Measurements from ENCODE around the gene ARMC10. TPM values are rescaled to one million over a fixed set of nuclear protein-coding genes. Genes with fewer than 3 reads are reported as not detected.

The ARMC10 gene
- total RNA-seq, 6 donors from 2014 or later = 13.6 to 34.5 (median 30.4) TPM

DNA sequence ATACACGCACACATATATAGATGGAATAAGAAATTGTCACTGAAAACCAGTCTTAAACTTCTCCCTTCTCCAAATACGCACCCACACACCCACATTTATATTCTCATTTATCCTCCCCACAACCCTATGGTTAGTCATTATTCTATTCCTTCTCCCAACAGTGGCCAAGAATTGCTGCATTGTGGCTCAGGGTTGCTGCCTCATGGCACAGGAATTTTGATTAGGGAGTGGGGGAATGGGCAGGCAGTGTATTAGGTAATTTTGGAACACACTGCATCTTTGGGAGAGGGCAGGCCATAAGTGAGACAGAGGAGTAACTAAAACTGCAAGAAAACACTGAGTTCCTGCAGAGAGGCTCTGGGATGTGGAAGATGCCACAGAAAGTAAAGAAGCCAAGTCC, 38.2 kb downstream of the ARMC10 start:
- WGBS, 2 donors = 94 to 95% methylated on average over 2 of the region's 2 CpGs
- no peaks in the 10 kb centered on the region for H3K27me3 ChIP-seq
- H3K4me3 ChIP-seq = no peak overlapping the region
- TF ChIP-seq EP300 (IDR thresholded peaks at IDR 0.05) = no peak
- TF ChIP-seq, protein P1, sequence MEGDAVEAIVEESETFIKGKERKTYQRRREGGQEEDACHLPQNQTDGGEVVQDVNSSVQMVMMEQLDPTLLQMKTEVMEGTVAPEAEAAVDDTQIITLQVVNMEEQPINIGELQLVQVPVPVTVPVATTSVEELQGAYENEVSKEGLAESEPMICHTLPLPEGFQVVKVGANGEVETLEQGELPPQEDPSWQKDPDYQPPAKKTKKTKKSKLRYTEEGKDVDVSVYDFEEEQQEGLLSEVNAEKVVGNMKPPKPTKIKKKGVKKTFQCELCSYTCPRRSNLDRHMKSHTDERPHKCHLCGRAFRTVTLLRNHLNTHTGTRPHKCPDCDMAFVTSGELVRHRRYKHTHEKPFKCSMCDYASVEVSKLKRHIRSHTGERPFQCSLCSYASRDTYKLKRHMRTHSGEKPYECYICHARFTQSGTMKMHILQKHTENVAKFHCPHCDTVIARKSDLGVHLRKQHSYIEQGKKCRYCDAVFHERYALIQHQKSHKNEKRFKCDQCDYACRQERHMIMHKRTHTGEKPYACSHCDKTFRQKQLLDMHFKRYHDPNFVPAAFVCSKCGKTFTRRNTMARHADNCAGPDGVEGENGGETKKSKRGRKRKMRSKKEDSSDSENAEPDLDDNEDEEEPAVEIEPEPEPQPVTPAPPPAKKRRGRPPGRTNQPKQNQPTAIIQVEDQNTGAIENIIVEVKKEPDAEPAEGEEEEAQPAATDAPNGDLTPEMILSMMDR (IDR thresholded peaks at IDR 0.05) = no peak
- TF ChIP-seq POLR2A (IDR thresholded peaks at IDR 0.05) = no peak
- no peak for TF ChIP-seq POLR2AphosphoS5 (IDR thresholded peaks at IDR 0.05)
- H3K27ac ChIP-seq = no peak overlapping the region
- H3K9me3 ChIP-seq = no peaks in the 10 kb centered on the region
- peak in 1 of 2 donors; percentile 89 for ATAC-seq (ENCODE audit: low FRiP score in 2 of 2)
- H3K36me3 ChIP-seq = peaks cover 0 to 15% (median 1%) of the 10 kb centered on the region in 4 donors
- DNase-seq = no peak
- no peaks in the 10 kb centered on the region for H3K4me1 ChIP-seq

GRCh38 chr7:103114576-103115008, 39.7 kb downstream of the ARMC10 start:
- no peaks in the 10 kb centered on the region for H3K9me3 ChIP-seq
- H3K27ac ChIP-seq = no peak overlapping the region
- H3K27me3 ChIP-seq = no peaks in the 10 kb centered on the region
- ATAC-seq (ENCODE audit: low FRiP score in 2 of 2) (no peak), DNase-seq (no peak)
- TF ChIP-seq POLR2A (IDR thresholded peaks at IDR 0.05) = no peak
- TF ChIP-seq, protein P1 (IDR thresholded peaks at IDR 0.05) = no peak
- no peak for TF ChIP-seq EP300 (IDR thresholded peaks at IDR 0.05)
- no peak for TF ChIP-seq POLR2AphosphoS5 (IDR thresholded peaks at IDR 0.05)
- H3K4me1 ChIP-seq = no peaks in the 10 kb centered on the region
- 95 to 97% methylated on average over 1 of the region's 1 CpG for WGBS, 2 donors
- H3K36me3 ChIP-seq = peaks cover 0 to 22% (median 2%) of the 10 kb centered on the region in 4 donors
- H3K4me3 ChIP-seq = no peak overlapping the region

DNA sequence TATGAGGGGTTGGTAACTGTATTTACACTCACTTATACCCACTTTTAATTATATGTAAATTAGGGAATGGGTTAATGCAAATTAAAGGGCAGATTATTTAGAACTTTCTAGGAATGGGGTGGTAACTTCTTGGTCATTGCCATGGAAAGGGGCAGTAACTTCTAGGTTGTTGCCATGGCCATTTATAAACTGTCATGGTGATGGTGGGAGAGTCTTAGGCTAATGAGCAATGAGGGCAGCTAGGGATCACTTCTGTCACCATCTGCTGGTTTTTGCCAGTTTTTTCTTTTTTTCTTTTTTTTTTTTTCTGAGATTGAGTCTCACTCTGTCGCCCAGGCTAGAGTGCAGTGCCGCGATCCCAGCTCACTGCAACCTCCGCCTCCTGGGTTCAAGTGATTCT, 40.8 kb downstream of the ARMC10 start:
- Histone ChIP-seq H3K4me3 (no peak overlapping the region), H3K9me3 (no peaks in the 10 kb centered on the region), H3K4me1 (no peaks in the 10 kb centered on the region), H3K27ac (no peak overlapping the region), H3K36me3 (peaks cover 0 to 28% (median 5%) of the 10 kb centered on the region in 4 donors), H3K27me3 (no peaks in the 10 kb centered on the region)
- no peak for ATAC-seq (ENCODE audit: low FRiP score in 2 of 2)
- no peak for DNase-seq
- WGBS, 2 donors = 99 to 100% methylated on average over 4 of the region's 4 CpGs
- no peak for TF ChIP-seq POLR2AphosphoS5 (IDR thresholded peaks at IDR 0.05)
- TF ChIP-seq, protein P1 (IDR thresholded peaks at IDR 0.05) = no peak
- TF ChIP-seq EP300 (IDR thresholded peaks at IDR 0.05) = no peak
- TF ChIP-seq POLR2A (IDR thresholded peaks at IDR 0.05) = no peak

- H3K9me3 ChIP-seq = no peaks in the 10 kb centered on the region
- DNase-seq (no peak), ATAC-seq (ENCODE audit: low FRiP score in 2 of 2) (no peak)
- H3K27ac ChIP-seq = no peak overlapping the region
- TF ChIP-seq, protein P1 (IDR thresholded peaks at IDR 0.05) = no peak
- TF ChIP-seq EP300 (IDR thresholded peaks at IDR 0.05) = no peak
- TF ChIP-seq POLR2AphosphoS5 (IDR thresholded peaks at IDR 0.05) = no peak
- TF ChIP-seq POLR2A (IDR thresholded peaks at IDR 0.05) = no peak
- peaks cover 0 to 36% (median 5%) of the 10 kb centered on the region in 4 donors for H3K36me3 ChIP-seq
- 88 to 90% methylated on average over 1 of the region's 1 CpG for WGBS, 2 donors
- H3K4me3 ChIP-seq = no peak overlapping the region
- H3K4me1 ChIP-seq = no peaks in the 10 kb centered on the region
- H3K27me3 ChIP-seq = no peaks in the 10 kb centered on the region
These were observed 41.6 kb downstream of the ARMC10 start for GRCh38 chr7:103116511-103116910.

DNA sequence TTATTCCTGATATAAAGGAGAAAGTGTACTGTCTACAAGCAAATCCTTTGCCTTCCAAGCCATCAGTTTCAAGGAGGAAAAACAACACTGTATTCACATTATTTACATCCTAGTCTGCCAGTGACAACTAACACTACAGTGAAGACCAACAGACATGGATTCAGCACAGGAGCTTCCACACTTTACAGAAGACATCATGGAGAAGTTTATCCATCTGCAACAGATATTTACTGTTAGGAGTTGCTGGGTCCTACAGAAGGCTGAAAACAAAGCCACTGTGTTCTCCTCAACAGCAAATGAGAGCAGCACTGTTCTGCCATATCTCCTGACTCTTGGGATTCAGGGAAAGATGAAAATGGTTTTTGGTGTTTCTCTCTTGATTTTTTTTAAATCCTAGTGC, 42.1 kb downstream of the ARMC10 start:
- no peak overlapping the region for H3K4me3 ChIP-seq
- peaks cover 0 to 40% (median 7%) of the 10 kb centered on the region in 4 donors for H3K36me3 ChIP-seq
- ATAC-seq (ENCODE audit: low FRiP score in 2 of 2) = no peak
- no peaks in the 10 kb centered on the region for H3K27me3 ChIP-seq
- no peaks in the 10 kb centered on the region for H3K9me3 ChIP-seq
- H3K4me1 ChIP-seq = no peaks in the 10 kb centered on the region
- TF ChIP-seq, protein P1 (IDR thresholded peaks at IDR 0.05) = no peak
- TF ChIP-seq EP300 (IDR thresholded peaks at IDR 0.05) (no peak), POLR2AphosphoS5 (IDR thresholded peaks at IDR 0.05) (no peak), POLR2A (IDR thresholded peaks at IDR 0.05) (no peak)
- DNase-seq = no peak
- H3K27ac ChIP-seq = no peak overlapping the region

Data from upper lobe of left lung (tissue), 6 donors.